Activated naive CD4-positive, alpha-beta T cell treated with anti-CD3 and anti-CD28 coated beads, Interleukin-2, amount 50 U/mL, for 16 hours (primary cell): ENCODE measurements around the gene DPF1.

Experiments
- DNase-seq: peaks from one replicate; pipeline ENCODE4 v3.0.0-alpha.2; 2020

The DPF1 gene

GRCh38 chr19:38216785-38217641 is 7.0 kb downstream of the DPF1 start:
- DNase-seq: no peak

DNA sequence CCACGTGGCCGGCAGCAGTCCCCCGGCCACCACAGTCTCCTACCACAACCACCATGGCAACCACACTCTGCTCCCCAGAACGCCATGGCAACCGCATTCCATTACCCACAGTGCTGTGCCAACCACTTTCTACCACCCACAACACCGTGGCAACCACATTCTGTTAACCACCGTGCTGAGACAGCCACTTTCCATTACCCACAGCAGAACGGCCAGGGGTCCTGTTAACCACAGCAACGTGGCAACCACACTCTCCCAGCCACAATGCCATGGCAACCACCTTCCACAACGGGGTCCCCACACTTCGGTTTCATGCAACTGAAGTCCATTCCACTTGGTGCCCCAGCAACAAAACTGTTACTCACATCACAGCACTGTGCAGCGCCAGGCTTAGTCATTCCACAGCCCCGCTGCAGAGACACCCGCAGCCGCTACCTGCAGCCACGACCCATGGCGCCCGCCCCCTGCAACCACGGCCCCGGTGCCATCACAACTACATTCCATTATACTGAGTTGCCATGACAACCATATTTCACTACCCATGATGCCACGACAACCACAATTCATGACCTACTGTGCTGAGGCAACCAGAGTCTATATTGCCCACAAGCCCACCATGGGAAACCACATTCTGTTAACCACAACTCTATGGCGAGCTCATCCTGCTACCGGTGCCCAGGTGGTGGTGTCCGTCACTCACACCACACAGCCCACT is 10.0 kb downstream of the DPF1 start:
- peak; percentile 47 for DNase-seq

GRCh38 chr19:38213469-38213868 is 10.6 kb downstream of the DPF1 start:
- no peak for DNase-seq

DNA sequence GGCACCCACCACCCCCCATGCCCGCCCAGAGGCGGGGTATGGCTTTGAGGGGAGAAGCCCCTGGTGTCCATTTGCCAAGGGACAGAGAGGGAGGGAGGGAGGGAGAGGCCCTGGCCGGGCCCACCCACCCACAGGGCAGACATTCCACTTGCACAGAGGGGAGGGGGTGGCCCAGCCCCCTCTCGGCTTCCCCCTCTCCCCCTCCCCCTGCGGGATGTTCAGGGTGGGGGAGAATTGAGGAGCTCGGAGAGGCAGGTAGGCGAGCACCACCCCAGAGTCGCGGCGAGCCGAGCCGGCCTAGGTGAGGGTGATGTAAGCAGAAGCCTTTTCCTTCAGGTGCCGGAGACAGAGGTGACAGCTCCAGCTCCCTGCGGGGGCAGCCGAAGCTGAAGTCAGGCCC is 12.3 kb downstream of the DPF1 start:
- DNase-seq: no peak

DNA sequence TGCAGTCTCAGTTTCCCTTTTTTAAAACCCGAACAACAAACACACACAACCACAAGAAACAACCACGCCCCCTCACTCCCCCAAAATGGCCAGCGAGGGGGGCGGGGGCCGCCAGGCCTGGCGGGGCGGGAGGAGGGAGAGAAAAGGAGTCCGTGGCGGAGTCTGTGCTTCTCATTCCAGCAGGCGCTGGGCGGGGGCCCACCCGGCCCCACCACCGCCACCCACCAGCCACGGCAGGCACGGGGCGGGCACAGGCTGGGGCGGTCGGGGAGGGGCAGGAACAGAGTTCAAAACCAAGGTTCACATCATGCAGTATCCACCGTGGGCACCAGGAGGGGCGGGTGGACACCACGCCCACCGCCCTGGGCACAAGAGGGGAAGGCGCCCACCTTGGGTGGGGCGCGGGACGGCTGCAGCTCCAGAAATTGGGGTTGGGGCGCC is 12.9 kb downstream of the DPF1 start:
- no peak for DNase-seq

DNA sequence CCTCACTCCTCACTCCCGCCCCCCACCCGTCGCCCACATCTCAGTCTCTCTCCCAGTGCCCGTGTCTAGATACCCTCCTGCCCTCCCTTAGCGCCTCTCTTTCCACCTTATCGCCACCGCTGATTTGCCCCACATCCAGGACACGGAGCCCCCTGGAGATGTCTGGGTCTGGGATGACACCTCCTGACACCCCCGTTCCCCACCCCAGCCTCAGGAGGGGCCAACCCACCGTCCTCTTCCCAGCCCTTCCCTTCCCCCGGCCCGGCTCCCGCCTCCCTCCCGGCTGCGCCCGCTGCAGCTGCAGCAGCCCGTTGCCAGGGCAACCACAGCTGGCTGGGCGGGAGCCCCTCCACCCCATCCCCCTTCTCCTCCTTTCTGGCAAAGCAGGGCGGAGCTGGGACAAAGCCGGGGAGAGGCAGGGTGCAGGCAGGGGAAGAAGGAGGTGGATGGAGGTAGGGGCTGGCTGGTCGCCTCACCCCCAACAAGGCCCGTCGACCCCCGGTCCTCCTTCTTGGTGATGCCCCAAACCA is 13.5 kb downstream of the DPF1 start:
- no peak for DNase-seq

DNA sequence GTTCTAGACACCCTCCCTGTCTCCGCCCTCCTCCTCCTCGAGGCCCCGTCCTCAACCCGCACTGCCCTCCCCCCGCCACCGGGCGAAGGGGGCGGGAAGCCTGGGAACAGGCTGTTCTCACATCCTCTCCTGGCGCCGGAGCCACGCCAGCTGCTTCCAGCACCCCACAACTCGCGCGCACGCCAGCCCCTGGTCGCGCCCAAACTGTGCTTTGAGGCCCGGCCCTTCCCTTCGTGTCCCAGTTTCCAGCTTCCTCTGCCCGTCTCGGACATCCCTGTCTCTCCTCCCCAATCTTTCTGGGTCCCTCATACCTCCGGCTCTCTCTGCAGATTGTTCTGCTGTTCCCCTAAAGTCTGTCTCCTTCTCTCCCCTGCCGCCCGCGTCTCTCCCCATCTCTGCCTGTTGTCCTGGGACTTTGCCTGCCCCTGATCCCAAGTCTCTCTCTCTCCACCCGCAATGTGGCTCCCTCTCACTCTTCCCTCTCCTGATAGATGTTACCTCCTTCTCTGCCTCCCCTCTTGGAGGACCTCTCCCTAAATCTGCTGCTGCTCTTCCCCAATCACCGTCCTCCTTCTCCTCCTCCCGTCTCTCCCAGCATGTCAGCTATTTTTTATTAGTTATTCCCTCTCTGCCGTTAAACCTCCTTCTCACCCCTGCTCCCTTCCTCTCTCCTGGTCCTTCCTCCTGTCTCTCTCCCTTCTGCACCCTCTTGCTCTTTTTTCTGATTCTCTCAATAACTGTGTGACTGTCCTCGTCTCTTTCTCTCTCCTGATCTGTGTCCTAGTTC is 14.2 kb downstream of the DPF1 start:
- no peak for DNase-seq

DNA sequence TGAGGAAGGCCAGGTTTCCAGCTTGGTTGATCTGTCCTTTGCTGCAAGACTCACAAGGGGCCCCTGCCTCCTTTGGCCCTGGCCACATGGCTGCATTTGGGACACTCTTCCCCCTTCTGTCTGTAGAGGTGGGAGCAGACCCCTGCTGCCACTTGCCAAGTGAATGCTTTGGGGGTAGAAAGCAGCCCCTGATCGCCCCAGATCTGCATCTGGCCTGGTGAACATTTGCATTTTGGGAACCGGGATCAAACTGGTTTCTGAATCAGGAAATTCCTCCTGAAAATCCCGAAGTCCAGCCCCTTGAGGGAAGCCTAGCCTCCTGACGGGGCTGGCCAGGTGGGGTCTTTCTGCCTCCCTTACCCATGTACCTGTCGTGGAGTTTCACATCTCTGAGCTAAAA is 14.9 kb downstream of the DPF1 start:
- DNase-seq: no peak

GRCh38 chr19:38208571-38208970 is 15.5 kb downstream of the DPF1 start:
- DNase-seq: no peak

- no peak for DNase-seq
Observed at GRCh38 chr19:38207543-38207942, 16.5 kb downstream of the DPF1 start.

DNA sequence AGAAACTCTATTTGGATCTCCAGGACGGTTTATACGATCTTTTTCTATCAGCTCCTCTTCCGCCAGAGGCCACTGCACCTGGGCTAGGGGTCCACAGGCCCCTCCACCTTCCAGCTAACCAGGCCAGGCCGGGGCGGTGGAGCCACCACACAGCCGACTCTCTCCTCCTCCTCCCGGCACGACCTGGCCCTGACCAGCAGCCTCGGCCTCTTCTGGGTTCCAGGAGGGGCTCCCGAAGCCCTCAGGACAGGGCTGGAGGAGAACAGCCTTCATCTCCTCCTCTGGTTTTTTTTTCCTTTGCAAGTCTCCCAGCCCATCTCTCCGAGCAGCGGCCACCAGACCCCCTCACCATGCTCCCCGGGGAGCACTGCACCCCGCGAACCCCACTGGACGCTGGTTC is 17.1 kb downstream of the DPF1 start:
- no peak for DNase-seq

- DNase-seq: no peak
Observed at GRCh38 chr19:38206006-38206745, 17.8 kb downstream of the DPF1 start.

GRCh38 chr19:38204728-38205127 is 19.3 kb downstream of the DPF1 start:
- DNase-seq: no peak

DNA sequence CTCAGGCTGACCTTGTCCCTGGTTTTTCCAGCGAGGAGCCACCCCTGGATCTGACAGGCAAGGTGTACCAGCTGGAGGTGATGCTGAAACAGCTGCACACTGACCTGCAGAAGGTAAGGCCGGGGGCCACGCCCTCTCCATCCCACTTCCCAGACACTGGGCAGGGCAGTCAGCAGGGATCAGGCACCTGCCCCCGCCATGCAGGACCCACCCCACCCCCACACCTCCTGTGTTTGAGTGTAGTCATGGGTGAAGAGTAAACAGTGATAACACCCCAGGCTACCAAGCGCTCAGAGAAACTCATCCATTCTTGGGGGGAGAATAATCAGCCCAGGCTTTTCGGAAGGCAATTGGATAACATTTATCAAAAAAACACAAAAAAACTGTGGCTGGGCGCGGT is 19.9 kb downstream of the DPF1 start:
- no peak for DNase-seq

DNA sequence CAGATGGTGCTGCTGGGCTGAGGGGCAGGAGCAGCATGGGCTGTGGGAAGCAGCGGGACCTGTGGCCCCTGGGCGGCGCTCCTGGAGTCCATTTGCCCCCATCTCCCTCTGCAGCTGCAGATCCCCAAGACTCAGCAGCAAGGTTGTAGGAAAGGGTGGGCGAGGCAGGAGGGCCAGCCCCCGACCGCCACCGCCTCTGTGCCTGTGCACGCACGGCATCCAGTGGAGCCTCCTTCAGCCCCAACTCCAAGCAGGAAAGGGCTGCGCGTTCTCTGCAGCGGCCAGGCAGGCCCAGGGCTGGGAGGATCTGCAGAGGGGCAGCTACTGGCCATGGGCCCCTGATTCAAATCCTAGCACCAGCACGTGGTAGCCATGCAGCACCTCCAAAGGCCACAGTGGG is 20.8 kb downstream of the DPF1 start:
- no peak for DNase-seq

DNA sequence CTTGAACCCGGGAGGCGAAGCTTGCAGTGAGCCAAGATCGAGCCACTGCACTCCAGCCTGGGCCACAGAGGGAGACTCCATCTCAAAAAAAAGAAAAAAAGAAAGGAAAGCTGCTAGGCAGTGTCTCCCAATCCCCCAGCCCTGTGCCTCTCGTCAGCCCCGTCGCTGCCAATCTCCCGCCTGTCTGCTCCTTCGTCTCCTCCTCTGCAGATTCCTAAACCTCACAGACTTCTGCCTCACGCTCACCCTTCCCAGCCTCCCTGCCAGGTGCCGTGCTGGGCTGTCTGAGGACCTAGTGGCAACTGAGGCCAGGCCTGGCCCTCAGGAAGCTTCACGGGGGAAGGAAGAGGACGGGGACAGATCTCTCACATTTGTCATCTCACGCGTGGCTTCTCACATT is 21.5 kb downstream of the DPF1 start:
- DNase-seq: no peak

- no peak for DNase-seq
Observed at GRCh38 chr19:38201731-38202130, 22.3 kb downstream of the DPF1 start.

GRCh38 chr19:38199340-38199739 is 24.7 kb downstream of the DPF1 start:
- DNase-seq: no peak

DNA sequence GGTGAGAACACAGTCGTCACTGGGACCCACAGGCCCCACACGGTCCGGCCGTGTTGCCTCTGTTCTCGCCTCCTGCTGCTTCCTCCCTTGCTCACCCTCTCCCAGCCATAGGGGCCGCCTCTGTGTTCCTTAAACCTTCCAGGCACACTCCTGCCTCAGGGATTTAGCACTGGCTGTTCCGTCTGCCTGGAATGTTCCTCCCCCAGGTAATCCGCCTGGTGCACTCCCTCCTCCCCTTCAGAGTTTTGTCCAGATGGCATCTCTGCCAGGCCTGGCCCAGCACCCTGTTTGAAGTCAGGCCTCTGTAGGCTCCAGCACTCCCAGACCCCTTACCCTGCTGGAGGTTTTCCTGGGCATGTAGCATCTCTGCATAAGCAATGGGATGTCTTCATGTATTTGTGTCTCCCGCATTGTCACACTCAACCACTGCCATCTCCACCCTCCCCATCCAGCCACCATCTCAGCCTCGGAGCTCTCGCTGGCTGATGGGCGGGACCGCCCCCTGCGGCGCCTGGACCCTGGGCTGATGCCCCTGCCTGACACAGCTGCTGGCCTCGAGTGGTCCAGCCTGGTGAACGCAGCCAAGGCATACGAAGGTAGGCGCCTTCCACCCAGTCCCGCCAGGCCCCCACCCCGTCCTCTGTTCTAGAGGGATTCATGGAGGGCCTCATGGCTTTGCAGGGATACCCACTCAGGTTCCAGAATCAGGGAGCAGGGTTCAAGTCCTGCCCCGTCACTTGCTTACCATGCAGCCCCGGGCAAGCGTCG is 25.9 kb downstream of the DPF1 start:
- no peak for DNase-seq

- no peak for DNase-seq
Observed at GRCh38 chr19:38196948-38197656, 26.9 kb downstream of the DPF1 start.

DNA sequence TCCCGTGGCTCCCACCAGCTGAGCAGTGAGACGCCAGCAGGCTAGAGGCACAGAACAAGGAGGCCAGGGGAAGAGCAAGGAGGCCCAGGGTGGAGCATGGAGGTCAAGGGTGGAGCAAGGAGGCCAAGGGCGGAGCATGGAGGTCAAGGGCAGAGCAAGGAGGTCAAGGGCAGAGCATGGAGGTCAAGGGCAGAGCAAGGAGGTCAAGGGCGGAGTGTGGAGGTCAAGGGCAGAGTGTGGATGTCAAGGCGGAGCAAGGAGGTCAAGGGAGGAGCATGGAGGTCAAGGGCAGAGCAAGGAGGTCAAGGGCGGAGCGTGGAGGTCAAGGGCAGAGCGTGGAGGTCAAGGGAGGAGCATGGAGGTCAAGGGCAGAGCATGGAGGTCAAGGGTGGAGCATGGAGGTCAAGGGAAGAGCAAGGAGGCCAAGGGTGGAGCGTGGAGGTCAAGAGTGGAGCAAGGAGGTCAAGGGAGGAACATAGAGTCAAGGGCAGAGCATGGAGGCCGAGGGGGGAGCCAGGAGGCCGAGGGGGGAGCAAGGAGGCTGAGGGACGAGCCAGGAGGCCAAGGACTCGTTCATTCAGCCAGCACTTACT is 27.7 kb downstream of the DPF1 start:
- no peak for DNase-seq
